Right lobe of liver (tissue), 4 donors: ENCODE measurements around the gene BCO1.

Experiments
- POLR2A ChIP-seq: fragments of 450-650 bp; IDR thresholded peaks from one replicate; pipeline ENCODE4 v1.6.1; 2017; ENCODE audit warnings: antibody characterized with exemption, mild to moderate bottlenecking
- TF ChIP-seq, protein P1 (sequence below), 4 donors: fragments of 200-600 bp in 3 of 4; fragments of 450-650 bp in 1 of 4; IDR thresholded peaks; one replicate each; pipeline versions ENCODE4 v1.5.1 to v1.8.0; 2016 to 2022; ENCODE audit warnings: antibody characterized with exemption in 4 of 4, mild to moderate bottlenecking in 2 of 4
- donor health status: DM: no; HTN: no; CAD: no.
- donor health status: DM: no; HTN: no; CAD: no.
- donor health status: DM: no; HTN: yes; CAD: no.

DNA sequence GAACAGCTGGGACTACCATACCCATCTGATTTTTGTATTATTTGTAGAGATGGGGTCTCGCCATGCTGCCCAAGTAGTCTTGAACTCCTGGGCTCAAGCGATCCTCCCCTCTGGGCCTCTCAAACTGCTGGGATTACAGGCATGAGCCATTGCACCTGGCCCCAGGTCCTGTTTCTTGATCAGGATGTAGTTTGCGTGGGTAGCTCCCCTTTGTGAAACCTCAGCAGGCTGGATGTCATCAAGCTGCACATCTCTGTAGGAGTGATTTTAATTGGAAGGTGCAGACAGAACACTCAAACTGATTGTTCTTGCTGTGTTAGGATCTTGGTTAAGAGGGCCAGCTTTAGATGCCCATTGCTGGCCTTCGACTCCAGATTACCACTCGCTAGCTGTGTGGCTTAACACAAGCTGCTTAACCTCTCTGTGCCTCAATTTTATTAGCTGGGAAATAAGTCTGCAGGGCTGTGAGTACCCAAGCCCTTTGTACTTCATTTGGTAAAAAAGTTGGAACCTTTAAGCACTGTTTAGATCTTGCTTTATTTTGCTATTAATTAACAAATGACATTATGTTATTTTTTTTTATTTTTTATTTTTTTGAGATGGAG is 16.5 kb downstream of the BCO1 start:
- TF ChIP-seq, protein P1, sequence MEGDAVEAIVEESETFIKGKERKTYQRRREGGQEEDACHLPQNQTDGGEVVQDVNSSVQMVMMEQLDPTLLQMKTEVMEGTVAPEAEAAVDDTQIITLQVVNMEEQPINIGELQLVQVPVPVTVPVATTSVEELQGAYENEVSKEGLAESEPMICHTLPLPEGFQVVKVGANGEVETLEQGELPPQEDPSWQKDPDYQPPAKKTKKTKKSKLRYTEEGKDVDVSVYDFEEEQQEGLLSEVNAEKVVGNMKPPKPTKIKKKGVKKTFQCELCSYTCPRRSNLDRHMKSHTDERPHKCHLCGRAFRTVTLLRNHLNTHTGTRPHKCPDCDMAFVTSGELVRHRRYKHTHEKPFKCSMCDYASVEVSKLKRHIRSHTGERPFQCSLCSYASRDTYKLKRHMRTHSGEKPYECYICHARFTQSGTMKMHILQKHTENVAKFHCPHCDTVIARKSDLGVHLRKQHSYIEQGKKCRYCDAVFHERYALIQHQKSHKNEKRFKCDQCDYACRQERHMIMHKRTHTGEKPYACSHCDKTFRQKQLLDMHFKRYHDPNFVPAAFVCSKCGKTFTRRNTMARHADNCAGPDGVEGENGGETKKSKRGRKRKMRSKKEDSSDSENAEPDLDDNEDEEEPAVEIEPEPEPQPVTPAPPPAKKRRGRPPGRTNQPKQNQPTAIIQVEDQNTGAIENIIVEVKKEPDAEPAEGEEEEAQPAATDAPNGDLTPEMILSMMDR (IDR thresholded peaks at IDR 0.05): no peak
- no peak for TF ChIP-seq POLR2A
